ENCODE results near the gene SMIM33. TPM values are rescaled to one million over a fixed set of nuclear protein-coding genes. Genes with fewer than 3 reads are reported as not detected.

The SMIM33 gene
- total and polyA plus RNA-seq, 2 of the 13 experiments (the other 11 are each of a cell fraction or from before 2014, with no cell fraction given), result not detected

GRCh38 chr5:139459451-139459934 is 11.3 kb upstream of the SMIM33 start (continued):
- TF ChIP-seq HINFP (CRISPR knock-in tag; IDR thresholded peaks at IDR 0.05; ENCODE audit: low read depth) (no peak), NBN (conservative IDR thresholded peaks at IDR 0.05) (no peak), ZNF782 (CRISPR knock-in tag; IDR thresholded peaks at IDR 0.05; ENCODE audit: borderline replicate concordance) (no peak), MLLT10 (CRISPR knock-in tag; IDR thresholded peaks at IDR 0.05) (no peak), AGO2 (optimal IDR thresholded peaks at IDR 0.05; ENCODE audit: low read depth, low read length) (no peak), ZNF468 (CRISPR knock-in tag; IDR thresholded peaks at IDR 0.05) (no peak), ZNF563 (CRISPR knock-in tag; IDR thresholded peaks at IDR 0.05) (no peak), MLX (CRISPR knock-in tag; IDR thresholded peaks at IDR 0.05) (no peak), ZNF431 (CRISPR knock-in tag; IDR thresholded peaks at IDR 0.05; ENCODE audit: borderline replicate concordance, low read depth) (no peak)

GRCh38 chr5:139460455-139460854 is 10.3 kb upstream of the SMIM33 start:
- CTCF ChIA-PET (ENCODE audit: low intra/inter-chr PET ratio, low total read pairs), result no interaction called here
- DNase-seq (ENCODE audit: low spot score) (no peak), FAIRE-seq (no peak), ATAC-seq (no peak)
- Histone ChIP-seq H3K27me3 (ENCODE audit: control insufficient read depth in 1 of 2, insufficient read depth in 2 of 2, low read length in 2 of 2) (peaks cover 8 to 35% of the 10 kb centered on the region in 2 experiments), H3K4me1 (ENCODE audit: insufficient read depth, low read length) (peaks cover 41% of the 10 kb centered on the region), H3K27ac (ENCODE audit: extremely low read length, insufficient read depth, low read length) (no peak overlapping the region), H3K4me3 (replicated peaks in 1 of 3; ENCODE audit: insufficient read depth in 1 of 3, low read depth in 2 of 3, low read length in 3 of 3) (no peak overlapping the region), H3K9ac (ENCODE audit: insufficient read depth, low read depth, low read length) (no peak overlapping the region), H3K79me2 (ENCODE audit: insufficient read depth, low read length) (no peaks in the 10 kb centered on the region), H2AFZ (ENCODE audit: low read length) (no peak overlapping the region), H4K20me1 (ENCODE audit: insufficient read depth, low read length) (no peaks in the 10 kb centered on the region), H3K36me3 (replicated peaks in 1 of 2; ENCODE audit: control insufficient read depth in 1 of 2, insufficient read depth in 2 of 2, low read length in 2 of 2) (no peaks in the 10 kb centered on the region), H3K9me3 (ENCODE audit: low read length) (no peaks in the 10 kb centered on the region), H3K4me2 (ENCODE audit: low read depth, low read length) (no peak overlapping the region)
- TF ChIP-seq ZNF512 (CRISPR knock-in tag; IDR thresholded peaks at IDR 0.05) (no peak), ZFP62 (CRISPR knock-in tag; IDR thresholded peaks at IDR 0.05) (no peak), MTF2 (CRISPR knock-in tag; IDR thresholded peaks at IDR 0.05; ENCODE audit: borderline replicate concordance) (no peak), NR2F1 (CRISPR knock-in tag; IDR thresholded peaks at IDR 0.05) (no peak)
- POLR2A ChIA-PET, result no interaction called here
- in situ Hi-C loops (cut with HindIII; ENCODE audit: extremely low pct_ligation_motif_present, low pct_unique_long_range_greater_than_20kb) (no loop called here), intact Hi-C loops (cut with micrococcal nuclease; ENCODE audit: unreplicated experiment) (no loop called here)
- no TSS peak for BruUV-seq (replicated peaks)
- WGBS (ENCODE audit: low lambda C conversion rate), result 0% methylated on average over 1 of the region's 1 CpG

All from HepG2 (cell line).